ENCODE data around the gene NEDD8.

Gene NEDD8

GRCh38 chr14:24260026-24260779 is 28.0 kb upstream of the NEDD8 start:
- DNase-seq: no peak
- no peak overlapping the region for H3K4me3 Mint-ChIP-seq
- no peak overlapping the region for H3K27ac Mint-ChIP-seq
- H3K9me3 Mint-ChIP-seq: no peaks in the 10 kb centered on the region
- no peaks in the 10 kb centered on the region for H3K4me1 Mint-ChIP-seq
- peaks cover 22 to 36% of the 10 kb centered on the region in 2 donors for H3K36me3 Mint-ChIP-seq
- ATAC-seq (replicated peaks): no peak
- no peaks in the 10 kb centered on the region for H3K27me3 Mint-ChIP-seq

- Mint-ChIP-seq H3K4me3 (no peak overlapping the region), H3K36me3 (peaks cover 27 to 44% of the 10 kb centered on the region in 2 donors), H3K4me1 (no peaks in the 10 kb centered on the region), H3K27me3 (no peaks in the 10 kb centered on the region), H3K9me3 (no peaks in the 10 kb centered on the region), H3K27ac (no peak overlapping the region)
- ATAC-seq (replicated peaks) (no peak), DNase-seq (no peak)
Measured at GRCh38 chr14:24259282-24260025, 27.3 kb upstream of the NEDD8 start.

- DNase-seq (no peak), ATAC-seq (replicated peaks) (no peak)
- H3K27ac Mint-ChIP-seq: no peak overlapping the region
- no peaks in the 10 kb centered on the region for H3K4me1 Mint-ChIP-seq
- H3K9me3 Mint-ChIP-seq: no peaks in the 10 kb centered on the region
- H3K27me3 Mint-ChIP-seq: no peaks in the 10 kb centered on the region
- peaks cover 31 to 45% of the 10 kb centered on the region in 2 donors for H3K36me3 Mint-ChIP-seq
- H3K4me3 Mint-ChIP-seq: no peak overlapping the region
Measured at GRCh38 chr14:24258548-24259265, 26.5 kb upstream of the NEDD8 start.

GRCh38 chr14:24258119-24258518 is 26.0 kb upstream of the NEDD8 start:
- DNase-seq: no peak
- no peaks in the 10 kb centered on the region for H3K27me3 Mint-ChIP-seq
- no peak overlapping the region for H3K27ac Mint-ChIP-seq
- no peaks in the 10 kb centered on the region for H3K4me1 Mint-ChIP-seq
- H3K9me3 Mint-ChIP-seq: no peaks in the 10 kb centered on the region
- H3K36me3 Mint-ChIP-seq: peaks cover 31 to 45% of the 10 kb centered on the region in 2 donors
- ATAC-seq (replicated peaks): no peak
- H3K4me3 Mint-ChIP-seq: no peak overlapping the region

GRCh38 chr14:24256960-24257359 is 24.8 kb upstream of the NEDD8 start:
- H3K9me3 Mint-ChIP-seq: no peaks in the 10 kb centered on the region
- peaks cover 25 to 35% of the 10 kb centered on the region in 2 donors for H3K36me3 Mint-ChIP-seq
- DNase-seq (no peak), ATAC-seq (replicated peaks) (no peak)
- H3K4me3 Mint-ChIP-seq: no peak overlapping the region
- peak overlapping the region; percentile 1 for H3K27ac Mint-ChIP-seq
- H3K27me3 Mint-ChIP-seq: no peaks in the 10 kb centered on the region
- H3K4me1 Mint-ChIP-seq: no peaks in the 10 kb centered on the region

GRCh38 chr14:24255931-24256711 is 24.0 kb upstream of the NEDD8 start:
- H3K27me3 Mint-ChIP-seq: no peaks in the 10 kb centered on the region
- H3K27ac Mint-ChIP-seq: no peak overlapping the region
- H3K4me3 Mint-ChIP-seq: no peak overlapping the region
- ATAC-seq (replicated peaks) (no peak), DNase-seq (no peak)
- peaks cover 0 to 5% of the 10 kb centered on the region in 2 donors for H3K4me1 Mint-ChIP-seq
- H3K36me3 Mint-ChIP-seq: peaks cover 24 to 32% of the 10 kb centered on the region in 2 donors
- H3K9me3 Mint-ChIP-seq: no peaks in the 10 kb centered on the region

- no peaks in the 10 kb centered on the region for H3K27me3 Mint-ChIP-seq
- H3K27ac Mint-ChIP-seq: no peak overlapping the region
- no peak overlapping the region for H3K4me3 Mint-ChIP-seq
- H3K4me1 Mint-ChIP-seq: peaks cover 4 to 5% of the 10 kb centered on the region in 2 donors
- peaks cover 24 to 33% of the 10 kb centered on the region in 2 donors for H3K36me3 Mint-ChIP-seq
- no peak for ATAC-seq (replicated peaks)
- no peak for DNase-seq
- no peaks in the 10 kb centered on the region for H3K9me3 Mint-ChIP-seq
Measured at GRCh38 chr14:24255438-24255837, 23.3 kb upstream of the NEDD8 start.

- Mint-ChIP-seq H3K36me3 (peaks cover 26 to 33% of the 10 kb centered on the region in 2 donors), H3K4me1 (peaks cover 5% of the 10 kb centered on the region in 2 donors), H3K9me3 (no peaks in the 10 kb centered on the region), H3K27me3 (no peaks in the 10 kb centered on the region), H3K4me3 (no peak overlapping the region), H3K27ac (no peak overlapping the region)
- no peak for ATAC-seq (replicated peaks)
- no peak for DNase-seq
Measured at GRCh38 chr14:24254630-24255392, 22.6 kb upstream of the NEDD8 start.

- H3K4me3 Mint-ChIP-seq: no peak overlapping the region
- H3K36me3 Mint-ChIP-seq: peaks cover 27 to 33% of the 10 kb centered on the region in 2 donors
- no peaks in the 10 kb centered on the region for H3K9me3 Mint-ChIP-seq
- peaks cover 5% of the 10 kb centered on the region in 2 donors for H3K4me1 Mint-ChIP-seq
- ATAC-seq (replicated peaks) (no peak), DNase-seq (no peak)
- H3K27me3 Mint-ChIP-seq: no peaks in the 10 kb centered on the region
- H3K27ac Mint-ChIP-seq: no peak overlapping the region
Measured at GRCh38 chr14:24253936-24254335, 21.8 kb upstream of the NEDD8 start.

GRCh38 chr14:24252289-24253124 is 20.3 kb upstream of the NEDD8 start:
- Mint-ChIP-seq H3K27me3 (no peaks in the 10 kb centered on the region), H3K36me3 (peaks cover 21 to 33% of the 10 kb centered on the region in 2 donors), H3K9me3 (no peaks in the 10 kb centered on the region), H3K4me3 (no peak overlapping the region), H3K27ac (no peak overlapping the region), H3K4me1 (peaks cover 10% of the 10 kb centered on the region in 2 donors)
- ATAC-seq (replicated peaks) (no peak), DNase-seq (no peak)

- no peak for DNase-seq
- no peaks in the 10 kb centered on the region for H3K27me3 Mint-ChIP-seq
- peak overlapping the region; percentile 21 for H3K27ac Mint-ChIP-seq
- no peak overlapping the region for H3K4me3 Mint-ChIP-seq
- no peaks in the 10 kb centered on the region for H3K9me3 Mint-ChIP-seq
- no peak for ATAC-seq (replicated peaks)
- H3K36me3 Mint-ChIP-seq: peaks cover 21 to 29% of the 10 kb centered on the region in 2 donors
- H3K4me1 Mint-ChIP-seq: peaks cover 13 to 16% of the 10 kb centered on the region in 2 donors
Measured at GRCh38 chr14:24251880-24252288, 19.7 kb upstream of the NEDD8 start.

GRCh38 chr14:24250354-24250753 is 18.2 kb upstream of the NEDD8 start:
- H3K9me3 Mint-ChIP-seq: no peaks in the 10 kb centered on the region
- peaks cover 21% of the 10 kb centered on the region in 2 donors for H3K36me3 Mint-ChIP-seq
- no peaks in the 10 kb centered on the region for H3K27me3 Mint-ChIP-seq
- DNase-seq: no peak
- H3K4me1 Mint-ChIP-seq: peaks cover 16 to 20% of the 10 kb centered on the region in 2 donors
- ATAC-seq (replicated peaks): no peak
- H3K27ac Mint-ChIP-seq: no peak overlapping the region
- no peak overlapping the region for H3K4me3 Mint-ChIP-seq
